ENCODE data around the gene CHST11.

CHST11 gene

GRCh38 chr12:104700324-104700723 is 243.6 kb downstream of the CHST11 start:
- TF ChIP-seq CTCF (IDR thresholded peaks at IDR 0.05; ENCODE audit: low read length, missing control alignments) = no peak
- DNase-seq (ENCODE audit: low read depth) = no peak
- no peak overlapping the region for H3K4me3 ChIP-seq (replicated peaks; ENCODE audit: low read depth, low read length)

- no peak for TF ChIP-seq CTCF (IDR thresholded peaks at IDR 0.05; ENCODE audit: low read length, missing control alignments)
- DNase-seq (ENCODE audit: low read depth) = no peak
- H3K4me3 ChIP-seq (replicated peaks; ENCODE audit: low read depth, low read length) = no peak overlapping the region
These were observed 244.6 kb downstream of the CHST11 start for GRCh38 chr12:104701301-104701700.

GRCh38 chr12:104701756-104702155 is 245.0 kb downstream of the CHST11 start:
- H3K4me3 ChIP-seq (replicated peaks; ENCODE audit: low read depth, low read length) = no peak overlapping the region
- TF ChIP-seq CTCF (IDR thresholded peaks at IDR 0.05; ENCODE audit: low read length, missing control alignments) = no peak
- no peak for DNase-seq (ENCODE audit: low read depth)

GRCh38 chr12:104702565-104703139 is 245.9 kb downstream of the CHST11 start:
- no peak for TF ChIP-seq CTCF (IDR thresholded peaks at IDR 0.05; ENCODE audit: low read length, missing control alignments)
- peak; percentile 72 for DNase-seq (ENCODE audit: low read depth)

GRCh38 chr12:104703372-104703771 is 246.6 kb downstream of the CHST11 start:
- no peak for DNase-seq (ENCODE audit: low read depth)
- TF ChIP-seq CTCF (IDR thresholded peaks at IDR 0.05; ENCODE audit: low read length, missing control alignments) = no peak

More at GRCh38 chr12:104702565-104703139, 245.9 kb downstream of the CHST11 start:
- no peak overlapping the region for H3K4me3 ChIP-seq (replicated peaks; ENCODE audit: low read depth, low read length)

GRCh38 chr12:104704224-104704779 is 247.6 kb downstream of the CHST11 start:
- DNase-seq (ENCODE audit: low read depth) = no peak
- H3K4me3 ChIP-seq (replicated peaks; ENCODE audit: low read depth, low read length) = no peak overlapping the region
- TF ChIP-seq CTCF (IDR thresholded peaks at IDR 0.05; ENCODE audit: low read length, missing control alignments) = no peak

More at GRCh38 chr12:104703372-104703771, 246.6 kb downstream of the CHST11 start:
- no peak overlapping the region for H3K4me3 ChIP-seq (replicated peaks; ENCODE audit: low read depth, low read length)

- no peak overlapping the region for H3K4me3 ChIP-seq (replicated peaks; ENCODE audit: low read depth, low read length)
- TF ChIP-seq CTCF (IDR thresholded peaks at IDR 0.05; ENCODE audit: low read length, missing control alignments) = no peak
- no peak for DNase-seq (ENCODE audit: low read depth)
These were observed 250.4 kb downstream of the CHST11 start for GRCh38 chr12:104707194-104707593.

Data from fibroblast of pulmonary artery (primary cell).